Tongue (tissue), 2 donors: ENCODE measurements around the gene ZNF526. TPM values are rescaled to one million over a fixed set of nuclear protein-coding genes. Genes with fewer than 3 reads are reported as not detected.

Experiments used
- DNase-seq: peaks from one replicate; pipeline ENCODE4 v3.0.0-alpha.2; 2015
- total RNA-seq: library from RNA; depleted of rRNA; stranded (reverse); fragments of >200 nt; gene quantifications from one replicate; pipeline ENCODE4 v1.2.3, GENCODE V29; 2014

Gene ZNF526
- total RNA-seq, 1 donor from 2014 or later = 8.5 TPM

DNA sequence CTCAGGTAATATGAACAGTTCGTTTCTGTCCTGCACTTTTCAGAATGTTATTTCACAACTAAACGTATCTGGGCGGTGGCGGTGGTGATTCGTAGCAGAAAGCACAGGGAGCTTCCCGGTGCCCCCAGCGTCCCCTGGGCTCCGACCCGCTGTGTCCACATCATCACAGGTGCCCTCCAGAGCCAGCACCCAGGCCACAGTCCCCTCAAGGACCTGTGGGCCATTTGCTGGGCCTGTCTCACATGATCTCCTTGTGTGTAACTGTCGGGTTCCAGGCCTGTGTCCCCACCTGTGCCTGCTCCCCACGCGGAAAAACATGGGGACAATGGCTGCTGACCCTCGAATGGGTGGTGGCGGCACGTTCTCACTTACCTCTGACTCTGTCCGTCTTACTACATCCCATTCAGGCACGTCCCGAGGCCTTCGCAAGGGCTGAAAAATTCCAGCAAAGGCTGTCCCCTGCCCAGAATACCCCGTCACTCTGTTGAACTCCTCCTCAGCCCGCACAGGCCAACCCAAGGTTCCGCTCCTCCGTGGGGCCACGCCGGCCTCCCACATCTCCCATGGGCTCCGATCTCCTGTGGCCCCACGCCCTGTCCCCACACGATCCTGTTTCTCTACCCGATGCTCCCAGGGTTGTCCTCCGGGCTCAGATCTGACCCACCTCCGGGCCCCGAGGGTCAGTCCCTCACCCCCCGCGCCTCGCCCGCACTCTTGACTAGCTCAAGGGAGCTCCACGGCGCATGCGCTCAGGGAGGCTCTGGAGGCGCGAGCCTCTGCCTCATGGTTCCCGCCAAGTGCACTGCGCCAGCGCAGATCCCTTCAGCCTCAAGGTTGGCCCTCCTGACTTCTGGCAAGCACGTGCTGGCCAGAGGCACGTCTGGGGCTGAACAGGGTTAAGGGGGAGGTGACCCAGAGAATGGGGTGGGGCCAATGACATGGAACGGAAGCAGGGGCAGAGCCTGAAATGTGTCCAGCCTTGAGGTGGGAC lies 23.8 kb upstream of the ZNF526 start:
- no peak for DNase-seq

DNA sequence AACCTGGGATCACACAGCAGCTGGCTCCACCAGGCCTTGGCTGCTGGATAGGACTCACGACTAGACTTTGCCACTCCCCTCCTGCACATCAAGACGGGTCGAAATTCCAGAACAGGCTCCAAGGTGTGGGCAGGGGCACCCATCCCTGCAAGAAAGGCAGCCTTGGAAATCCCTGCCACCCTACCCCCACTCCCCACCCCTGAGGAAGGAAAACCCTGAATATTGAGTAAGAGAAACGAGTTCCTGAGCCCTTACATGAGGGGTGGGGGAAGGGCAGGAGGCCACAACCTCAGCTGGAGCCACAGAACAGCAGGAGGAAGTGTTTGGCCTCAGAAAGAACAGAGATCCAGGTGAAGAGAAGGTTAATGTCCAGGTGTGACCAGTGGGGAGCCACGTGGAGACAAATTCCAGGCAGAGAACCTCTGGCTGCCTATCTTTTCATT lies 22.7 kb upstream of the ZNF526 start:
- no peak for DNase-seq

DNA sequence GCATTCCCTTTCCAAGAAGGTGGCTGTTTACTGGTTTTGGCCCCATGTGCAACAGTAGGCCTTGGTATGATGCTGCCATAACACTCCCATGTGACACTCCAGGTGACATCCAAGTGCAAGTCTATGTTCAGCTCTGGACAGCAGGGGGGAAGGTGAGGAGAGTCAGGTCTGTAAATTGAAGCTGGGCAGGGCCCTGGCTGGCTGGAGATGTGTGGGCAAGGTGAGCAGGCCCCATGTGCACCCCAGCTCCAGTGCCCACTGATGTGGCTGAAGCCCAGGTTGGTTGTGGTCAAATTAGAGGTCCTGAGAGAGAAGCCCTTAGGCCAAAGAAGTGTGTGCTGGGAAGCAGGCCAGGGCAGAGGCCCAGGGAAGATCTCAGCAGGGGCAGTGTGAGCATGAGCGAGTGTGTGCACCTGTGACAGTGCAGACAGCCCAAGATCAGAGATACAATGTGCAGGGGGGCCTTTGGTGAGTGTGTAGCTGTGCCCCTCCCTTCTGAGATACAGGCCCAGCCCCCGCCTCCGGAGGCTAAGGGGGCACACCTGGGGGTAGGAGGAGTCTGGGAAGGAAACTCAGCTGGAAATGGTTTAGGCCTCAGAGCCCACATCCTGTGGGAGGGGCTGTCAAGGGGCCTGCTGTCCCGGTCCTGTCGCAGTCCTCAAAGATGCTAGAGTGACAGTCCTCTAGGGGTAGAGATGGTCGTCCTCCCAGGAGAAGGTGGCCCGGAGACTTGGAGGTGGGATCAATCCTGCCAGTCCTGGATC lies 21.3 kb upstream of the ZNF526 start:
- no peak for DNase-seq

DNA sequence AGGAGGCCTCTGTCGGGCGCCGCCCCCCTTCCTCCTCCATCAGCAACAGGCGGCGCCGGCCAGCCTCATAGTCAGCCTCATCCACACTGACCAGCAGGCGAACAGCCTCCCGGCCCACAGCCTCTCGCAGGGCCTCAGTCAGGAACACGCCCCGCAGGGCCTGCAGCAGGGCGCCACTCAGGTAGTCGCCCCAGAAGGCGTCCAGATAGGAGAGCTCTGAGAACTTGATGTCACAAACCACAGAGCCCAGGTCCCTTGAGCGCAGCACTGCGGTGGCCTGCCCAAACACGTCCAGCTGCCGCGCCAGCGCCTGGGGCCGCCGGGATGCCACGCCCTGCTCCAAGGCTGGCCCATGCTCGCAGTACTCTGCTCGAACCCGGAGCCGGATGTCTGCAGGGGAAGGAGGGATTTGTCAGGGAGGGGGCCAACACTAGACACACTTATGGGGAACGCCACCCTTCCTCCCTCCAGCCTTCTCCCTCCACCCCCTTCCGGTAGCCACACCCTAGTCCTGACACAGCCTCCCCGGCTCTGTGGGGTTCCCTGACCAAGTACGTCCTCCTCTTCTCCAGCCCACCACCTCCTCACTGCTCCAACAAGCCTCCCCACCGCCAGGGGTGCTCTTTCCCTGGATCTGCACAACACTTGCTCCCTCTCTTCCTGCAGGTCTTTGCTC lies 20.5 kb upstream of the ZNF526 start:
- DNase-seq = peak; percentile 25

DNA sequence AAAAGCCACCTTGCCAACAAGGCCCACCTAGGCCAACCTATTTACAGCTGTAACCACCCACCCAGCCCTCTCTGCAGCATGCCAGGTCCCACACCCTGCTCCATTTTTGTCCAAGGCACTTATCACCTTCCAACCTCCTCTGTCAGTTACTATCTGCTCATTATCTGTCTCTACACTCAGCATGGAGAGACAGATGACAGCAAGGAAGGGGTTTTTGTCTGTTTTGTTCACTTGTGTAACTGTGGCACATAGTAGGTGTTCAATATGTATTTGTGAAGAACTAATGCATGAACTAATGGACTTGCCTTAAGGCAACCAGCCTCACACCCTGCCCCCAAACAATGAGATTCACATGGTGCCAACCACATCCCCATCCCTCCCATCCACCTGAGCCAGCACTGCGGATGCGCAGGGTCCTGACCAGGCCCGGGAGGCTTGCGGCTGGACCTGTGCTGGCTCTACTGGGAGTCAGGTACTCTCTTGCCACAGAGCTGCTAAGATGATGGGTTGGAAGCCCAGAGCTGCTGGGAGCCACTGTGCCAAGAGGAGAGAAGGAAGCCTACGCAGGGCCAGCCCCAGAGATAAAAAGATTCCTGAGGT lies 19.9 kb upstream of the ZNF526 start:
- no peak for DNase-seq

DNA sequence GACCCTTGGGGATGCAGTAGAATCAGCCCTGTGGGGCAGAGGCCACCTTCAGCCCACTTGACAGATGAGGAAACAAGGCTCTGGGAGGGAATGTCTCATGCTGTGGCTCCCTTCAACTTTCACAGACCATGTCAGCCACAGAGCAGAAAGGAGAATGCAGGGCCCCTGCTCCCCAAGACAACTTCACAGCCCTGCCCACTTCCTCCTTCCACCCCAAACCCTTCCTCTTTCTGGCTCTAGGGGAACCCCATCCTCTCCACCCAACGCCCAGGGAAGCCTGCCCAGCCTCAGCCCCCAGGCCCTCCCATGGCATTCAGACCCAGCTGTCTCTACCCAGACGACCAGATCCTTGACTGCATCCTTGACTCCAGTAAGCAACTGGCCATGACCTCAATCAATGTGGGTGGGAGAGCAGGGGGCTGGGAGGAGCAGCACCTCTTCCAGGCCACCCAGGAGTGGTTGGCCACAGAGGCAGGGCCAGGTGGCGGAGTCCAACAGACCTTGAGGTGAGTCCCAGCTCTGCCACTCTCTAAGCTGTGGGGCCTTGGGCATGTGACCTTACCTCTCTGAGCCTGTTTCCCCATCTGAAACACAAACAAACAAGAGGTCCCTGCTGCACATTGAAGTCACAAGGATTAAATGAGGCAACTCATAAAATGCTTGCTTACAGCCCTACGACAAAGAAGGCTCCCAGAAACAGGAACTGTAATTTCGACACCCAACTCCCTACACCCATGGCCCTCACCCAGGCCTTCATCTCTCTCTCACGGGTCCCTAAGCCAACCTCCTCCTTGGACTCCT lies 18.4 kb upstream of the ZNF526 start:
- DNase-seq = no peak

DNA sequence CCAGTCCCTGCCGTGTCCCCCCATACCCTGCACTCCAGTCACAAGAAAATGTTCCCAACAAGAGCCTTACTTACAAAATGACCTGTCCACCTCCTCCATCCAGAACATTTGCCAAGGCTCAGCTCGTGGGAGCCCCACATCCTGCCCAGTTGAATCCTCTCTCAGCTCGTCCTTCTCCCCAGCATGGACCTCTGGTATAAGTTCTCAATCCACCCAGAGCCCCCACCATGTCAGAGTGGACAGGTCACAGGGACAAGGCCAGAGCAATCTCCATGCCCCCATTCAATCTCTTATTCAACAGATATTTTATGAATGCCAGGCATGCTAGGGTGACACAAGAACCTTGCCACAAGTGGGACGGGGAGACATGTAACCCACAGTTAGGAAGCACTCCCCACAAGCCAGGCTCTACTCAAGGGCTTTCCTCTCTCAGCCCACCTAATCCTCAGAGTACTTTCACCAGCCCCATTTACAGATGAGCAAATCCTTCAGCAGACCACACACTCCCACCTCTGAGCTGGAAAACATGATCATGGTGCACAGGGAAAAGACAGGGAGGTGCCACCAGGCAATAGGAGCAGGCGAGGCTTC lies 17.7 kb upstream of the ZNF526 start:
- DNase-seq = no peak

DNA sequence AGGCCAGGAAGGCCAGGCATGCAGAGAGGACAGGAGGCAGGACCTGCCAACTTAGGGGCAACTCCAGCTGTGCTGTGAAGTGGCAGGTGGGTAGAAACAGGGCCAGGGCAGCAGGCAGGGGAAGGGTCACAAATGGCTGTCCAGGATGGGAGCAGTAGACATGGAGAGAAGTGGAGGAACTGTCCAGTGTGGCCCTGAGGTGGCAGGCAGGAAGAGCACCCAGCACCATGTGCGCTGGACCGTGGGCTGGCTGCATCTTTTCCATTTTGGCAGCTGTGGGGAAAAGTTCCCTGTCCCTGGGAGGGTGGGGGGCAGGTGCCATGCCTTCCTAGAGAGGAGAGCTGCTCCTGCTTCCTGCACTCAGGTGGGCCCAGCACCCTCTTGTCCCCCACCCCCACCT lies 16.4 kb upstream of the ZNF526 start:
- no peak for DNase-seq

DNA sequence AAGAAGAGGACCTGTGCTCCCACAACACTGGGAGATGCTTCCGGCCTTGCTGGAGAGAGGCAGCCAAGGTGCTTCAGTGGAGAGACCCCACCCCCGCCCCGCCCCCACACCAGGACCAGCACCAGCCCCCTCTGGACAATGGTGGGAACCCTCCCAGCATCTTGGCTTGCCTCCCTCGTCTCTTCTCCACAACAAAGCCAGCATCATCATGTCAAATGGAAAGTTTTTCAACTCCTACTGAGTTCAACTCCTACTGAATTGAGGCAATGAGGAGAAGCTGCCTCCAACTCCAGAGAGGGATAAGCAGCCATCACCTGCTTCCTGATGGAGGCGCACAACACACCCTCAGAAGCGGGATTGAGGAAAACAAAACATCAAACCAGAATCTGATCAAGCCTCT lies 15.4 kb upstream of the ZNF526 start:
- no peak for DNase-seq

DNA sequence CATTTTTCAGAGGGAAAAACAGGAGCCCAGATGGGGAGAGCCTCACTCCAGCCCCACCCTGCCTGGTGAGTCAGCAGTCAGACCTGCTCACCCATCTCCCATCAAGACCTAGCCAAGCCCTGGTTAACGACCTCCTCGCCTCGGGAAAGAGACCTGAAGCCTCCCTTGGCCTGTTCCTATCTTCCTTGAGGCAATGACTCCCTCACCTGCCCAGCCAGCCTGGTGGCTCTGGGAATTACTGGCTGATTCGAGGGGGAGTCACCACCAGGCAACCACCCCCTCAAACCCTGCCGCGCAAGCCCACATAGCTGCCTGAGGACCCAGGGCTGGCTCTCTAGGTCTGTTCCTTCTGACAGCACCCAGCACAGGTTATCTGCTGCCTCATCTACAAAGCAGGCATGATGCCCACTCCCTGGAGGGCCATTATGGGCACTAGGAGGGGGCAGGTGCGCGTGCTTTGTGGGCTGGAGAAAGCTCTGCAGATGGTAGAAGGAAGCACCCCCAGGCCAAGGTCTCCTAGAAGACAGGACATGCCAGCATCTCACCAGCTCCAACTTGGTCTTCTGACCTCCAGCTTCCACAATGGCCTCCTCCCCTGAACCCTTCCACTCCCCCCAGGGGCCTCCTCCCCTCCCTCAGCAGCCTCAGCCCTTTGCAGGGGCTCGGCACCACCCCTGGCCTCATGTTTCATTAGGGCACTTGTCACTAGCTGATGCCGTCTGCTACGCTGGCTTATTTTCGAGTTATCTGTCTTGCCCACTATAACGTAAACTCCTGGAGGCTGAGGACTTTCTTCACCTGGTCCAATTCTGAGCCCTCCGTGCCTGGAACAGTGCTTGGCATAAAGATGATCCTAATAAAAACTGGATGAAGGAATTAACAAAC lies 13.0 kb upstream of the ZNF526 start:
- no peak for DNase-seq

DNA sequence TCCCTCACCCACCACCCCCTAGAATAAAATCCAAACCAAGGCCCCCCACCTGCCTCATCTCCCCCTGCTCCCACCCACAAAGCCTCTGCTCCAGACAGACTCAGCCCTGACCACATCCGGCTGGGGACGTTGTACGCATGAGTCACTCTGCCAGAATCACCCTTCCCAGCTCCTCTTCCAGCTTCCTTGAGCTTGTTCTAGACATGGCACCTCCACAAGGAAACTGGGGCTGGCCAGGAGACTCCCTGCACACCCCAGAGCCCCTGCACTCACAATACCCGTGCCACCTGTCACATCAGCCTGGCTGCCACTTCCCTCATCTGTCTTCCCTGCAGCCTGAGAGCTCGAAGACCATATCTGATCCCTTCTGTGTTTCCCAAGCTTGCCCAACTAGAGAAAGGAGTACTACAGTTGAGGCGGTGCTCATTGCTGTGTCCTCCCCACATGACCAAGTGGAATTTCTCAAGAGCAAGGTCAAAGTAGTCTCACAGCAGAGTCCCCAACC lies 12.3 kb upstream of the ZNF526 start:
- DNase-seq = no peak

DNA sequence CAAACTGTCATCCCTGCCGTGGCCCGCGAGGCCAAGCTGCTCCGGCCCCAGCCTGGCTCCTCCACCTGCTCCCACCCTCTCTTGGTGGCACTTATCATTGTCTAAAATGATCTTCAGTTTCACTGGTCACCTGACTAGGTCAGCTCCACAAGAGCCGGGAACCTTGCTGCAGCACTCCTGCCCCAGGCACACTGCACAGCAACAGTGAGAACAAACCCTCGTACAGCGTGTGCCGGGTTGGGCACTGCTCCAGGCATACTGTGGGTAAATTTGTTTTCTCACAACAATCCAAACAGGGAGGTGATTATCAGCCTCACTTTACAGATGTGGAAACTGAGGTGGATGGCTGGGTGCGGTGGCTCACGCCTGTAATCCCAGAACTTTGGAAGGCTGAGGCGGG lies 11.5 kb upstream of the ZNF526 start:
- no peak for DNase-seq

DNA sequence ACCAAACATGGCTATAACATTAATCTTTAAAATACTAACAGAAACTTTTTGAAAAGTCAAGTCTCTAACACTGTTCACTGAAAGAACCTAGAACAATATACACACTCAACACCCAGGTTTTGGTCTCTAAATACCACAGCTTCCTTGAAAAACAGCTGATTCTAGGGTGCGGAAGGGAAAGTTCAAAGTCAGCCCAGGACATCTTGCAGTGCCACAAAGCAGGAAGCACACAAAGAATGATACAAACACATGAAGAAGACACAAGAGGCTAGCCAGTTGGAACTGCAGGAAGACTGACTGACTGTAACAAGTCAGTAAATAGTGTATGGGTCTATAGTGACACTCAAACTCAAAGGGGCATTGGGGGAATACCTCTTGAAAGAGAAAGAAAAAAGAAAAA lies 7.2 kb upstream of the ZNF526 start:
- DNase-seq = no peak

DNA sequence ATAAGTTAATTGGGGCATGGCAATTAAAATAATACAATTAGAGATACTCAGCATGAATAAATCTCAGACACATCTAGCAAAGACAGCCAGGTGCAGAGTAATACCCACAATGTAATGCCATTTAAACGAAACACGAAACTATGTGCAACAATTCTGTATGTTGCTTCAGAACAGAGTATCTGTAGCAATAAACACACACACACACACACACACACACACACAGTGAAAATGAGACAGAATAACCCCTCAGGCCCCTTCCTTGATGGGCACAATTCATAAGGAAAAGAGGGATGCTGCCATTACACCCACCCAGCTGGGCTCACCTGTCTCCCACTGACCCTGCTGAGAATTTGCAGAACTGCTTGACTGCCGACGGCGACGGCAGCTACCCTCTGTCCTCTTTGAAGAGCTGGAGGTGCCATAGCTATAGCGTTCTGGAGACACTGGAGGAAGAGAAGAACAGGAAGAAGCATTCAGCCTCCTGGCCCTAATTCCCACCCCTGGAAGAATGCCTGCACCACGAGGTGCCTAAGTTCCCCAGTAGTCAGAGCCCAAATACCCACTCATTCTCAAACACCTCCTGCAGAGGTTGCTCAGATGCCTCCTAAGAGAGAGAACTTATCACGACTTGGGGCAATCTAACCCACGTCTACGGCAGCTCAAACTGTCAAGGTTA lies 5.2 kb upstream of the ZNF526 start:
- DNase-seq = no peak

DNA sequence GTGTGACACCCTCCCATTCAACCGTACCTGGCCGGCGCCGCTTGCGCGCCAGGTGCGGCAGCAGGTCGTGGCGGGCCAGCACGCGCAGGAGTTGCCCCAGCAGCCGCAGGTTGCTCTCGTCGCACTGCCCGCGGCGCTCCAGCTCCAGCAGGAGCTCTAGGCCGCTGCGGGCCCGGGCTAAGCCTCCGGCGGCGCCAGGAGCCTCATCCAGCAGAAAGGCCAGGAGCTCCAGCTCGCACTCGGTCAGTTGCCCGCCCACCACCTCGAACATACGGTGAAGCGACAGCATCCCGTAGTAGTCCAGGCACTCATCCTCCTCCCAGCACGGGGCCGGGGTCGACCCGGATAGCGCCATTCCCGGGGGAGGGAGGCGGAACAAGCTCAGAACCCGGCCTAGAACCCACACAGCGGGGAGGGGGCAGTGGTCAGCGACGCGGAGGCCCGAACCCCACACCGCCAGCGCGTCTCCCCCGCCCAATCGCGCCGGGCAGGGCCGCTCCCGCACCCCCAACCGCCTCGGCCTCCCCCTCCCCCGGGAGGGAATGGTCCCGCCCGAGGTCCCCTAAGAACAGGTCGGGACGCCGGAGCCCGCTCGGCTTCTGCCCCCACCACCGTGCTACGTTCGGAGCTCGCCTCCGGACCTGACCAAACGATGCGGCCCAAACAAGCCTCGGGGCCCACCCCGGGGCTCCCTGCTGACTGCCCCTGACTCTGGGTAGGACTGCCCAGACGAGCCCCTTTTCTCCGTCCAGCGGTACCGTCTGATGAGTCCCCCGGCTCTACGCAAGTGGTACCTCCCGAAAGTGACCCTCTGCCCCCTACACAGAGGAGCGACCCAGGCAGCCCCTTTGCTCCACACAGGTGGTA lies 3.2 kb upstream of the ZNF526 start:
- DNase-seq = peak; percentile 40

DNA sequence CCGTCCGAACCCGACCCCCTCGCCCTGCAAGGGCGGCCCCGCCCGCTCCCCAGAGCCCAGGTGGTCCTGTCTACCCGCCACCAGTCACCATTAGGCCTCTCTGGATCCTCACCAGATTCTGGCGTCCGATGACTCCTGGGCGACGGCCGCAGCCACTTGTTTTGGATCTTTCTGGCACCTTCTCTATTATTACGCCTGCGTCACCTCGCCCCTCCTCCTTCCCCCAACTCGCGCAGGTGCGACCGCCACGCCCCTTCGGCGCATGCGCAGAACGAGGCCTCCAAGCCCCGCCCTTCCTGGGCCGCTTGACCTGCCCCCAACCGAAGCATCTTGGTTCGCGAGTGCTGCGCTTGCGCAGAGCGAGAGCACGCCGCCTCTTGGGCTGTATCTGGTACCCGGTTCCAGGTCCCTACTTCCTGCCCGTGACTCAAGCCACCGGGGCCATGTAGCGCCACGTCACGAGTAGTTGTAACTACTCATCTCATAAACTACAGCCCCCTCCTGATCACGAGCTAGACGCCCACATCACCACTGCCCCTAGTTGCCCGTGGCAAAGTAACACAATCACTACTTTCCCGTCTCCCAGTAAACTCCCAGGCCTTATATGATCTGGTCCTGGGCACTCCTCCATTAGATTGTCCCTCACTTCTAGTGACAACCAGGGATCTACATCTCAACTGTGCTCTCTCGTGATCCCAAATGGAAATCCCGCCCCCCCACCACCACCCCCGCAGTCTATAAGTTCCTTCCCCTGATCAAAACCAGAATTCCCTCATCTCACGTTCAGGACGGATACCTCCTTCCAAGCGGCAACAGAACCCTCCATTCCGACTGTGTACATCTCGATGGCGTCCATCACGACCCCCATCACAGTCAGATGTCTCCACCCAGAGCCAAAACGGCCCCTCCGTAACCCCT lies 2.3 kb upstream of the ZNF526 start, which contains the start of gene DEDD2:
DEDD2 (minus strand) TSS at position 158 of the 918 bp plus-strand sequence. CDS start 670 bp downstream, outside the sequence.
- DNase-seq = peak; percentile 98

DNA sequence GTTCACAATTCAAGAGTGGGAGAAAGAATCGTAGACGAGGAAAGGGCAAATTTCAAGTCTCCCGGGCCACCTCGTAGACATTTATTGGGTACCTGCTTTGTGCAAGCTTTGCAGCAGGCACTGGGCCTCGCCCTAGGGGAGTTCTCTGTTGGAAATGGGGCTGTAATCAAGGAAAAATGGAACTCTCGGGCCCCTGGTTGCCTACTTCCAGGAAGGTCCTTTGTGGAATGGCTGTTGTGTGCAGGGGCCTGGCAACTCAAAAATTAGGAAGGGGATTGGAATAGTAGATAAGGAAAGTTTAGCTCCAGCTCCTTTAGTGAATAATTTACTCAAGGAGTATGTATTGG lies 612 bp downstream of the ZNF526 start:
- no peak for DNase-seq
